Femur (tissue), 1 donor: ENCODE results near the gene BLMH.
A peak's percentile ranks its signal among the peaks of the same experiment; 100 is the strongest.

Experiments used
- DNase-seq: peaks from one replicate; pipeline ENCODE4 v3.0.0-alpha.2; 2017

The BLMH gene

DNA sequence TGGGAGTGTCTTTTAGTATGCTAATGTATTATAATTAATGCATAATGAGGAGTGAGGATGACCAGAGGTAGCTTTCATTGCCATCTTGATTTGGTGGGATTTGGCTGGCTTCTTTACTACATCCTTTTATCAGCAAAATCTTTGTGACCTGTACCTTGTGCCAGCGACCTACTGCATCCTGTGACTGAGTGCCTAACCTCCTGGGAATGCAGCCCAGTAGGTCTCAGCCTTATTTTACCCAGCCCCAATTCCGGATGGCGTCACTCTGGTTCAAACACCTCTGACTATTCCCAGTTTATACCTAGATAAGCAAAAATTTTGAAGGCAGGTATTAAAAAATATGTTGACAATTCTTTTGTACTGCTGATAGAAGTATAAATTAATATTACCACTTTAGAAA lies 10.5 kb upstream of the BLMH start:
- DNase-seq: no peak

DNA sequence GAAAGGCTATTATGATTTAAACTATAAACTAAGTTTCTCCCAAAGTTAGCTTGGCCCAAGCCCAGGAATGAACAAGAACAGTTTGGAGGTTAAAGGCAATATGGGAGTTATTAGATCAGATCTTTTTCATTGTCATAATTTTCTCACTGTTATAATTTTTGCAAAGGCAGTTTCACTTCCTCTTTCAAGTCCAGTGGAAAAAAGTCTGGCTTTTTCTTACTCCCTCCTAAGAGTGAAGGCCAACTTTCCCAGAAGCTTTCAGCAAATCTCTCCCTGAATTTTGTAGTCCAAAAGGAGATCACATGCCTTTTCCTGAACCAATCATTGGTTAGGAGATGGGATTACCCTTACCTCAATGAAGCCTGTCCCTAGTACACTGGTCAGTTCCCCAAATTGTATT lies 9.1 kb upstream of the BLMH start:
- DNase-seq: no peak

DNA sequence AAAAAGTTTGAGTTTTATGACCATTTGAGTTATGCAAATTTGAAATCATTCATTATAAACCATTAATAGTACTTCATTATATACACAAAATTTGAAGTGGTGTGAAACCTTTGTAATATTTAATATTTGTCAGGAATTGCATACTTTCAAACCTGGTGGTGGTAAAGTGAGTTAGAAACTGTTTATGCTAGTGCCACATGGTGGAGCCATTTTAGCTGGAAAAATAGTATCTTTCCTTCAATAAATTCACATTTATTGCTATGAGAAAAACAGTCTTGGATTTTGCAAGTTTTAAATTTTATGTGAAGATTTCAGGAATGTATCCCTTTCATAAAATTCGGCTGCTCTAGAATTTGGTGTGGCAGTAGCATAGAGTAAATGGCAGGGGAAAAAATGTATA lies 7.3 kb upstream of the BLMH start:
- DNase-seq: no peak

DNA sequence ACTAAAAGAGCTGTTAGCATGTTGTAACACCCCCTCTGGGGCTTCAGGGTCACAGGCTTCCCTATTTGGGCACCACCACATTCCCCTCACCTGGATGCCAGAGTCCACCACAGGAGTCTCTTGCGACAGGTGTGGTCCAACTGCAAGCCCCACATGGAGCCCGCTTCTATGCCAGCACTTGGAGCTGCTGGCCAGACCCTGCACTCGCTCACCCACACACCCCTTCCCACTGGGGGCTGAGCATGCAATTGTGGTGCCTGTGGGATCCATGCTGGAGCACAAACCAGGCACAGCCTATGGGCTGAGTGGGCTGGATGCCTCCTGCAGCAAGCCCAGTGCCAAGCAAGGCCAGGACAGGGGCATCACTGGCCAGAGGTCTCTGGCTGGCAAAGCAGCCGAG lies 6.0 kb upstream of the BLMH start:
- no peak for DNase-seq

DNA sequence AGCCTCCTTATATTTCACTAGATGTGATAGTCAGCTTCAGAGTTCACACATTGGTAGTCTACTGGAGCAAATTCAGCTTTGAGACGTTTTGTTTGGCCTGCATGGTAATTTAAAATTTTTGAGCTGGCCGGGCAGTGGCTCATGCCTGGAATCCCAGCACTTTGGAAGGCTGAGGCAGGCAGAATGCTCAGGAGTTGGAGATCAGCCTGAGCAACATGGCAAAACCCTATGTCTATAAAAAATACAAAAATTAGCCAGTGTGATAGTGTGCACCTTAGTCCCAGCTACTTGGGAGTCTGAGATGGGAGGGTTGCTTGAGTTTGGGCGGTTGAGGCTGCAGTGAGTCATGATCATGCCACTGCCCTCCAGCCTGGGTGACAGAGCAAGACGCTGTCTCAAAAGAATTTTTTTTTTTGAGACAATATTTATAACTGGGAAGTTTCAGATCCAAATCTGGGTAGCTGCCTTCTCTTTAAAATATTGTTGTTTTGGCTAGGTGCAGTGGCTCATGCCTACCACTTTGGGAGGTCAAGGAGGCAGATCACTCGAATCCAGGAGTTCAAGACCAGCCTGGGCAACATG lies 4.8 kb upstream of the BLMH start:
- DNase-seq: no peak

DNA sequence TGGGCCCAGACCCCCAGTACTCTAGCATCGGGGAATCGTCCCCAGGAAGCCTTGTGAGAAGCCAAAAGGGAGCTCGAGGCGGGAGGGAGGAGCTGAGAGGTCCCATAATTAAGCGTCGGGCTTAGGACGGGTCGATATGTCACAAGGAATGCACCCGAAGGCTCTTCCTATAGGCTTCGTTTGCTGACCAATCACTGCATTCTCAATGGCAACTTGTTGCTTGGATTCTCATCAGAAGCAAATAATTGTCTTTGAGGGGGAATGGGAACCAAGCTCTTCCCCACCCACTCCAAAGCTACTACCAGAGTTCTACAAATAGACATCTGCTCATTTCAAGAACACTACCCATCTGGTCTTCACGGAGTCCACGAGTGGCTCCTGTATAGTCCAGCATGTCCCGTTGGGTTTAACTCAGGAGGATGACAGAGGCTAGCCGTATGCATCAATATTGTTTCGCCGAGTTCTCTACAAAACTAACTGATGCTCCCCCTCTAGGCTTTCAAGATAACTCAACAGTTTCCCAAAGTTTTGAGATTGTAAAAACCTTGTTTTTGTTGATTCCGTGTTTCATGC lies 628 bp upstream of the BLMH start:
- no peak for DNase-seq

DNA sequence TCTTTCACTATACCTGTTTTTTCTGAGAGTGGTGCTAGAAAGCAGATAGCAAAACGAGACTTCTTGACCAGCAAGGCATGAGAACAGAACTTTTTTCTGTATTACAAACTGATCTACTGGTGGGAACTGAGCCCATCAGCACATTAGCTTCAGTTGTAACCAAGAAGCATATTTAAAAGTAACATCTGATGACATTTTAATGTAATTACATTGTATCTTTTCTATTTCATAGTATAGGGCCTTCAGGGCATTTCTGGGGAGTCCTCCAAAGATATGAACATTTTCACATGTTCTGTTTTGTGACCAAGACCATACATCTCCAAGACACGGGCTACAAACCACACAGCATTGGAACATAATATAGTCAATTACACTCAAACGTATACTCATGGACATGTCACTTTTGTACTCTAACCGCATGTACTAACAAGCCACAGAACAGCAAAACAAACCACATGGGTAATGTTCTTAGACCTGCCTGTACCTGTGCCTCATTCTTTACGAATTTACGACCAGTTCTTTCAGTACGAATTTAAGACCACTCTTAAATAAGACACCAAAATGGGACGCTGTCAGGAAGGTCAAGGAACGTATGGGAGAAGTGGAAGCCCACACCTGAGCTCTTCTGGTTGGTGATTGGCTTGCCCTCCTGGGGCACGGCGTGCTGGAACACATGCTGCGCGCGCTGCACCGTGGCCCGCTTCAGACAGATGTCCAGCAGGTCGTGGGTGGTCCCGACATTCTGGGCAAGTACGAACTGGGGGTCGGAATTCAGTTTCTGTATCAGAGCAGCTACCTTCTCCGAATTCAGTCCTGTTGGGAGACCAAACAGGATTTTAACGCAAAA lies 825 bp downstream of the BLMH start:
- DNase-seq: peak; percentile 53

DNA sequence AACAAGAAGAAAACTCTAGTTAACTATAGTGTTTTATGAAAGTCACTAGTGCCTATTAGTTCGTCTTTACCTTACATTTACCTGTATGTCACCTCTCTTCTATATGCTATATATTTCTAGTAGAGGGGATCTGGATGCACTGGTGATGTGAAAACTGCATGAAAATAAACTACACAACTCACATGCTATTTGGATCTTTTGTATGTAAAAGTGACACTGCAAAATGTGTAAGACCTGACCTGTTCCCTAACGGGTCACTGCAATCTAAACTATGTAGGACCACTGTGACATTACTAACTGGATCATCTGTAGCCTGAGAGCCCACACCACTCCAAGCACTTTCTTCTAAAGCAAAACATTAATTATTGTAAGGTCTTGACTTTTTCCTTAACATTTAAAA lies 1.7 kb downstream of the BLMH start:
- no peak for DNase-seq

DNA sequence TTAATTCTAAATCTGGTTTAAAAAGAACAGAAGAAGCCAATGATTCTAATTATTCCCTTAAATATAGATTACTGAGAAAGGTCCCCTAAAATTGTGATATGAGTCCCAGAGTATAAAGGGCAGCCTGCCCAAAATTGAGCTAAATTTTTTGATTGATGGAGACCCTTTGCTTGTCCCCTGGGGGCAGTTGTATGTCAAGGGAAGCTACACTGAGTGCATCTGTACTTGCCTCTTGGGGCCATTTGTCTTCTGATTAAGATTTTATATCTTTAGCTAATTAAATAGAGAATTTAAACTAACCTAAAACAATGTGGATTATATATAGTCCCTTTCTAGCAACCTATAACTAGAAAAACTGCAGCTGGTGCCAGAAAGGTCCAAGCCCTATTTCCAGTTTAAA lies 12.6 kb downstream of the BLMH start:
- no peak for DNase-seq

DNA sequence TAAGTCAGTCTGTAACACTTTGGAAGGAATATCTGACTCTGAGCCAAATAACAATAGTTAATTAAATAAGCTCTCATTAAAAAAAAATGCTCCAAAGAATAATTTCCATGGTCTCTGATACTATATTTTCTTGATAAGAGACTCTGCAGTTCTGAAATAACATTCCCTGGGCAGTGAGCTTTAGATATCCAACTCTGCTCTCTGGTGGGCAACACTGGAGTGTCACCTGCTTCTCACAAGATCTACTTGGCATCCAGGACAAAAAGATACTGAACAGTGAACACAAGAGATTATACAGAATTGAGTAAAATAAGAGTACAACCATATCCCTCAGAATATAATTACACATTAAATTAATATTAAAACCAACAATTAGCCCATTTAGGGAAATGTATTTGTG lies 13.7 kb downstream of the BLMH start:
- no peak for DNase-seq

DNA sequence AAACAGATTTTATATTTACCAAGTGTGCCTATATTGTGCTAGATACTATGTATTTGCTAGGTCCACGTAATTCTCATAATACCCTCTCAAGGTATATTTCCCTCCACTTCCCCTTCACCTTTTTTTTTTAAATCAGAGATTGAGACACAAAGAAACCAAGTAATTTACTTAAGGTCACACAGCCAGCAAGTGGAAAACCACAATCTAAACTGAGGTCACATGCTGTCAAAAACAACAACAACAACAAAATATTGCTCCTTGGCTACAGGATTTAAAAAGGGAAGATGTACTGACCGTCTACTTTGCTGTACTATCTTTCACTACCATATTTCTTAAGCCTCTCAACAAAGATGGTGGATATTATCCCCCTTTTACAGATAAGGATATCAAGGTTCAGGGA lies 15.8 kb downstream of the BLMH start:
- no peak for DNase-seq

DNA sequence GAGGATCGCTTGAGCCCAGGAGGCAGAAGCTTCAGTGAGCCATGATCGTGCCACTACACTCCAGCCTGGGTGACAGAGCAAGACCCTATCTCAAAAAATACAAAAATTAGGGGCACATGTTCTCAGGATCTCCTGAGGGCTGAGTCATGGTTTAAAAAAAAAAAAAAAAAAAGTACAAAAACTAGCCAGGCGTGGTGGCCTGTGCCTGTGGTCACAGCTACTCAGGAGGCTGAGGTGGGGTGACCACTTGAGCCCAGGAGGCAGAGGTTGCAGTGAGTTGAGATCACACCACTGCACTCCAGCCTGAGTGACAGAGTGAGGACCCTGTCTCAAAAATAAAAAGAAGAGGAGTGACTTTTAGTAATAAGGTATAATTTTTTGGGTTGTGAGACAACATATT lies 16.9 kb downstream of the BLMH start:
- no peak for DNase-seq

DNA sequence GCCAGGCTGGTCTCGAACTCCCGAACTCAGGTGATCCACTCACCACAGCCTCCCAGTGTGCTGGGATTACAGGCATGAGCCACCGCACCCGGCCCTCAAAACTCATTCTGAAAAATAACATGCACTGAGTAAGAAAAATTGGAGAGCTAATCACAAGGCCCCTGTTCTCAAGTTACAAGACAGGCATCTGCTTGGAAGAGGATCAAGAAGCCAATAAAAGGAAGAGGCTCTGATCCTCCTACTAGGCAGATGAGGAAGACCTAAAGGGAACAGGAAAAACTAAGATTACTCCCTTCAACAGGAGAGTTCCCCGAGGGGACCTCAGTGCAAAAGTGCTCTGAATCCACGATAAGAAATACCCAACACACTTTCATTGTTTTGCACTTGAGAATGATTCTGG lies 18.4 kb downstream of the BLMH start:
- DNase-seq: no peak

DNA sequence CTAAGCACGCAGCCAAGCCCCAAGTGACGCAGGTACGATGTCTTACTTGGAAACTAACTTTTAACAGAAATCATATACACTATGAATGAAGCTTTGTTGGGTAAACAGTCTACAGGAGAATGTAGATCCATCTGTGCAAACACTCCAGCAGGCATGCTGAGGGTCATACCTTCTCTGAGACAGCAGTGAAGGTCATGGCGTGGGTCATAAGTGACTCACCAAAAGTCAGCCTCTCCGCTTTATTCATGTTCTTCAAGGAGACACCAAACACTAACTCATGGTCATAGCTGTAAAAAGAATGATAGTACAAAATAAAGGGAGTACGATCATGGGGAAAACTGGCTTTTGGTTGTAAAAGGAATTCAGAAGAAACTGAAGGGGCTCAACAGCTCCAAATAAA lies 20.6 kb downstream of the BLMH start:
- DNase-seq: no peak

DNA sequence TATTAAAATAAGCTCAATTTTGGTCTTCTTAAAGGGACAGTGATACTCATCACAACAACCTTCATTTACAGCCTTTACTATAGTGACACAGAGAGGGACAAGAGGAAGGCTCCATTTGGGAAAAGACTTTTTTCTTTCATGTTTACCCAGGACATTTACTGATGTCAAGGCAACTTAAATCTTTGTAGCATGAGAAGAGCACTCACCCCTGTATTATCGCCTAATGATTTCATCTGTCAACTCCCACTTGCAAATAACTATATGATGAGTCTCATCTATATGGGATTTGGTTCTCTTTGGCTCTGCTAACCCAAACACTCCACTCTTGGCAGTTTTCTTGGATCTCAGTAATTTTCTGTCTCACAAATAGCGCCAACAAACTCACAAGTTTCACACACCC lies 24.1 kb downstream of the BLMH start:
- DNase-seq: no peak

DNA sequence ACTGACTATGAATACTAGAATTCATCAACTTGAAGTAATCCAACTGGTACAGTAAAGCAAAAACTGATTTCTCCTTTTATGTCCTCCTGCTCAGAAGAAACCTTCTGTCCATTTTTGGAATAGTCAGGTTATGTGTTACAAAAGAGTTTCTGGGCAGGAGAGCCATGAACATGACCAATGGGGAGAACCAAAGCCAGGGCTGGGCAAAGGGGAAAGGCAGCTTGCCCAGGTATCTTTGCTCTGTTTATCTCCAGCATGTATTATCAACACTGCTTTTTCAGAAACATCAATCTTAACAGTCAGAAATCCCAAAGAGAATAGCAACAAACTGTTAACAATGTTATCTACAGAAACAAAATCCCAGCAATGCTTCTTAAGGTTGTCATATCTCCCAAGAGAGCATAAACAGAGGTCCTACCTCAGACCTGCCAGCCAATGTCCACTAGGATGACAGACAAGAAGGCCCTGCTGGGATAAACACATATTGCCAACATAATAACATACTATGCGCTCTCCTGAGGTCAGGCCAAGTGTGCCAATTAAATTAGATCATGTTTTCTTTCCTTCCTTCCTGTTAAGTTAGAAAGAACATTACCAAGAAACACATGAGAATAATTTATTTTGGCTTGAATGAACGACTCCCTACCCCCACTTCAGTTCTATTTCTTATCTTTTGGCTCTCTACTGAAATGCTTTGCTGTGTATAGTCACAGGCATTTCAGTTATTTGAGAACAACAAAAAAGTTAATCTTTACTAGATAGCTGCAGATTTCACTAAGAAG lies 28.0 kb downstream of the BLMH start:
- DNase-seq: no peak

DNA sequence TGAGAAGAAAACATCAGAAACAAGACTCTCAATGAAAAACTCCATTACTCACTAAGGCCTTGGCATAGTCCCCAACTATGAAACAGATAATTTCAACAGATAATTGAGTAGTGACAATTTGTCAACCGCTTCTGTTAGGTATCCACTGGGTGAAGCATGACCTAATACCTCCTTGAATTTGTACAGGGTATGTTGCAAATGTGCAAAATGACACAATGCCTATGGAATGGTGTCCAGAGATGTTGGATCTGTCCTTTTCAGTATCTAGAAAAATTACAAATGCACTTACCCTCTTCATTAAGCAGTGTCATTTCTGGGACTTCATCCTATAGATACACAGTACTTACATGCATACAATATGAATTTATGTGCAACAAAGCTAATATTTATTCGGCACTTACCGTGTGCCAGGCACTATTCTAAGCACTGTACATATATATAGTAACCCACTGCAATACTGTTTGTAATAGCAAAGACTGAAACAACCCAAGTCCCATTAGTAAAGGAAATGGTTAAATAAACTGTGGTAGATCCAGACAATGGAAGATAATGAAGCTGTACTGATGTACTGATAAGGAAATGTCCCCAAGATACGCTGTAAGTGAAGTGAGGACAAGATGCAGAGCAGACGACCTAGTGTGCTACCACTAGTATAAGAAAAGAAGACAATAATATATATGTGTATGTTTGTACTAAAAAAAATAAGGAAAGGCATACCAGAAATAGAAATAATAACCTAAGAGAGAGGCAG lies 34.8 kb downstream of the BLMH start:
- DNase-seq: no peak

DNA sequence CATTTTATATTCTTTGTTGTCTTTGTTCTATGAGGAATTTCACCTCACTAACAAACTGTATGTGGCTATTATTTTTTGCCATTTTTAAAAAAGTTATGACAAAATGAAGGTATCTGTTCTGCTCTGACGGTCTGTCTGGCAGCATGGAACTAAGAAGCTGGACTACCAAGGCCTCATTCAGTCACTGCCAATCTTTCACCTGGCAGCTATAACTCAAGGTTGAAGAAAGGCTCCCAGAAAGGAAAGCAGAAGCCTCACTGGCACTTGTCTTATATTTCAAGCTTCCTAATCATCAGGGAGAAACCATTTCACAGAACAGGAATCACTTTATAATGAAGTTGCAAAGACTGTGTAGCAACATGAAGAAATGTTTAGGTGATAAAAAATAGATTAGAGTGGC lies 37.6 kb downstream of the BLMH start:
- no peak for DNase-seq

DNA sequence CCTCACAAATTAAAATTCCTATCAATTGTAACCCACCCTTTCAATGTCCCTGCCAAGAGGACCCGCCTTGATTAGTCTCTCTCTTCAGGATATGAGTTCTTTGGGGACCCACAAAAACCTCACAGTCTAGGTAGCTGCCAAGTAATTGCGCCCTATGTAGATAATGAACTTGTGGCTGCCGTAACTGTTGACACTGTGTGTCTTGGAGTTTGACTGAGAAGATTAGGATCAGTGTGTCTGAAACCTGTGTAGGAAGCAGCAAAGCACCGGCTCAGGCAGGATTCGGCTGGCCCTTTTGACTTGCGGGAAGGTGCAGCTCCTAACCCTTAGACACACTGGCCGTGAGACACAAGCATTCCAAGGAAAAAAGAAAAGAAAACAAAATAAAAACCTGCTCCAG lies 38.4 kb downstream of the BLMH start:
- no peak for DNase-seq

DNA sequence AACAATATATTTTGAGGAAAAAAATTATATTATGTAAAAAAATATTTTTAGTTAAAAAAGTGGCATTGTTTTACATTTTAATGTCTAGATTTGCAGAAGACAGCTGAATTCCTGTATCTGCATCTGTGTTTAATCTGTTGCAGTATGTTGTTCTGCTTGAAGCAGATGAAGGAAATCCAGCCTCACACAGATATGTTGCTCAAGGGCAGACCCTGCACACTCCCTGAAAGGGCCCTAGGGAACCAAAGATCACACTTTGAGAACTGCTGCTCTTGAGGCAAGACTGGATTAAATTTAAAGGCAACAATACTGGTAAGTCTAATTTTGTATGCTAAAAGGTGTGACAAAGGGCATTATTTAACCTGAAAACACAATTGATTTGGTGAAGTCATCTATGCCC lies 39.8 kb downstream of the BLMH start:
- DNase-seq: no peak

DNA sequence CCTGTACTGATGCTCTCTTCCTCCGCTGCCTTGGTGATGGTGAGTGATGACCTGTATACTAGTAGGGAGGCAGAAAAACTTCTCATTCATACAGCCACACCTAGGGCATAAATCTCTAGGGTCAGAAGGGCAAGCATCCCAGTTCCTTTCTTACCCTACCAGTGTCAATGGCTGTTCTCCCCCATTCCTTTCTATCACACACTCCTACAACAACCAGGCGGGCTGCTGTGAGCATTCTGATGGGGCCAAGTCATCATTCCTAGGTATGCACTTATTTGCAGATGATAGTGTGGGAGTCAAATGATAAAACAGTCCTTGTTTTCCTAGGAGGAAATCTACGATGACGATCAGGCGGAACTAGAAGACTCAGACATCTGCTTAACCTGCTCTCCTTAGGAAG lies 42.3 kb downstream of the BLMH start:
- DNase-seq: no peak

DNA sequence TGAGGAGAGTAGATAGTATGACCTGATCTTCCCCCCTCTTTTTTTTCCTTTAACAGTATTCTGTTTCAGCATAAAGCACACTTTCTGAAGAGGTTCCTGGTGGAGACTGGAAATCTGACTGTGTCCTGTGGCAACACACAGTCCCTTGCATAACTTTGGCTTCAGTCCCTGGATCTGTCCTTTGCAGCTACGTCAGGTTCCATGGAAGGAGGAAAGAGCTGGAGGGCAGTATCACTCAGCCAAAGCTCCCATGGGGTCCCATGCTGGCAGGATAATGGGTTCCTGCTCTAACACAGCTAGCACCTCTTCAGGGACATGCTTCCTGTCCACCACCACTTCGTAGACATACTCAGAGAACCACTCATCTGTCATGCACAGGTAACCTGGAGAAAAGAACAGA lies 43.0 kb downstream of the BLMH start:
- DNase-seq: no peak

DNA sequence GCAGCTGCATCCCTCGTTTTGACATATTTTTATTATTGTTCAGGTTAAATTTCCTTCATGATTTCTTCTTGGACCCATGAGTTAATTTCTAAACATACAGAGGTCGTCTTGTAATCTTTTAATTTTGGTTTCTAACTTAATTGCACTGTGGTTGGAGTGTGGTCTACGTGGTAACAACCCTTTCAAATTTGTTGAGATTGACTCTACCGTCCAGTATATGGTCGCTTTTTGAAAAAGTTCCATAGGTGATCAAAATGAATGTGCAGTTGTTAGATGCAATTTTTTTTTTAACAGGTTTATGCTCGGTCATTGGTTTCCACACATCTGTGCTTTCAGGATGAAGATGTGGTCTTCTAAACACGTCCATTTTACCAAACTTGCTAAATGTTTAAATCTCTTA lies 45.3 kb downstream of the BLMH start:
- DNase-seq: no peak
